A549 (cell line): ENCODE results near the gene LEKR1. TPM values are rescaled to one million over a fixed set of nuclear protein-coding genes. Genes with fewer than 3 reads are reported as not detected.
A peak's percentile ranks its signal among the peaks of the same experiment; 100 is the strongest.

Source experiments
- ATAC-seq, 2 experiments: fragments of 200-7000 bp in 1 of 2; fragments of >200 bp in 1 of 2; cut with Nextera tagmentation in 1 of 2; cut with Tn5 transposase in 1 of 2; 3 replicates each; pipeline versions ENCODE4 v1.8.0 to v1.9.1; 2018 to 2020; ENCODE audit warnings: mild to moderate bottlenecking in 1 of 2, moderate library complexity in 1 of 2
- CTCF ChIA-PET: fragments of 300-600 bp; sonication (Branson Sonifier 250); formaldehyde crosslinking; extraction: SDS; loops from one replicate; lab custom pipeline; 2021; ENCODE audit warnings: antibody characterized with exemption, inconsistent platforms; lab: Yijun Ruan, JAX
- POLR2A ChIA-PET: fragments of 350-600 bp; formaldehyde crosslinking; extraction: SDS; loops from one replicate; lab custom pipeline; 2021; ENCODE audit warnings: antibody characterized with exemption, inconsistent platforms; lab: Yijun Ruan, JAX
- DNase-seq, 2 experiments: peaks; one replicate each; pipeline versions ENCODE4 v3.0.0 to v3.0.0-alpha.2; 2011 to 2016; ENCODE audit warnings: low read depth in 1 of 2, low spot score in 1 of 2
- FAIRE-seq: peaks from 2 replicates; lab custom pipeline; 2011; peaks lifted over from hg19 to GRCh38; lab: Jason Lieb, UNC
- H3K27ac ChIP-seq, 2 experiments: fragments of >200 bp; sonication (Bioruptor Twin); formaldehyde crosslinking; 3 replicates each; pipeline ENCODE4 v1.5.1; 2016 to 2017
- H3K4me1 ChIP-seq: fragments of >200 bp; sonication (Bioruptor Twin); formaldehyde crosslinking; 3 replicates; pipeline ENCODE4 v1.6.1; 2016
- H3K4me2 ChIP-seq: fragments of >200 bp; sonication (Bioruptor Twin); formaldehyde crosslinking; 3 replicates; pipeline ENCODE4 v1.6.1; 2016
- H3K4me3 ChIP-seq: fragments of >200 bp; sonication (Bioruptor Twin); formaldehyde crosslinking; 3 replicates; pipeline ENCODE4 v1.5.1; 2016
- H3K9me3 ChIP-seq: fragments of >200 bp; sonication (Bioruptor Twin); formaldehyde crosslinking; 3 replicates; pipeline ENCODE4 v1.6.1; 2016
- BHLHE40 ChIP-seq: IDR thresholded peaks from 2 replicates; pipeline ENCODE4 v1.6.1; 2012; ENCODE audit warnings: low read depth, low read length, inconsistent platforms
- CBX2 ChIP-seq: fragments of 200-600 bp; sonication (generic); IDR thresholded peaks from 2 replicates; pipeline ENCODE4 v1.6.1; 2016; ENCODE audit warnings: low read depth, mild to moderate bottlenecking, borderline replicate concordance
- CBX8 ChIP-seq: fragments of 200-600 bp; sonication (generic); IDR thresholded peaks from 2 replicates; pipeline ENCODE4 v1.6.1; 2016
- CHD2 ChIP-seq: fragments of 150-350 bp; IDR thresholded peaks from 2 replicates; pipeline ENCODE4 v1.6.1; 2014; ENCODE audit warnings: low read length; ENCODE audit not compliant: partially characterized antibody
- EHF ChIP-seq: fragments of 250-450 bp; sonication (Bioruptor Pico); IDR thresholded peaks from 2 replicates; pipeline ENCODE4 v1.5.0; 2020; ENCODE audit warnings: mild to moderate bottlenecking
- EHMT2 ChIP-seq: fragments of 200-600 bp; sonication (generic); IDR thresholded peaks from 2 replicates; pipeline ENCODE4 v1.6.1; 2016; ENCODE audit warnings: antibody characterized with exemption, low read depth, mild to moderate bottlenecking, moderate library complexity
- FOSB ChIP-seq: fragments of 250-450 bp; sonication (Bioruptor Pico); IDR thresholded peaks from 2 replicates; pipeline ENCODE4 v1.5.0; 2020; ENCODE audit warnings: mild to moderate bottlenecking, moderate library complexity
- FOXS1 ChIP-seq: fragments of 250-450 bp; sonication (Bioruptor Pico); IDR thresholded peaks from 2 replicates; pipeline ENCODE4 v1.5.0; 2020; ENCODE audit warnings: mild to moderate bottlenecking, moderate library complexity
- GATA3 ChIP-seq: IDR thresholded peaks from 2 replicates; pipeline ENCODE4 v1.6.1; 2012; ENCODE audit warnings: borderline replicate concordance
- HDAC2 ChIP-seq: fragments of 200-600 bp; sonication (generic); IDR thresholded peaks from 2 replicates; pipeline ENCODE4 v1.6.1; 2016
- HEYL ChIP-seq: fragments of 250-450 bp; sonication (Bioruptor Pico); IDR thresholded peaks from 2 replicates; pipeline ENCODE4 v1.8.0; 2021; ENCODE audit warnings: mild to moderate bottlenecking, moderate library complexity
- HOXB5 ChIP-seq: fragments of 250-450 bp; sonication (Bioruptor Pico); IDR thresholded peaks from 2 replicates; pipeline ENCODE4 v1.5.0; 2020; ENCODE audit warnings: mild to moderate bottlenecking, moderate library complexity
- JUN ChIP-seq, 2 experiments: fragments of >200 bp; sonication (Bioruptor Twin); formaldehyde crosslinking; IDR thresholded peaks; 2 replicates in 1 of 2; 3 replicates in 1 of 2; pipeline ENCODE4 v1.6.1; 2016 to 2017
- KDM1A ChIP-seq: fragments of 200-600 bp; sonication (generic); IDR thresholded peaks from 2 replicates; pipeline ENCODE4 v1.6.1; 2016; ENCODE audit warnings: low read depth, mild to moderate bottlenecking
- KDM5A ChIP-seq: fragments of 200-600 bp; sonication (generic); IDR thresholded peaks from 2 replicates; pipeline ENCODE4 v1.6.1; 2016; ENCODE audit warnings: antibody characterized with exemption, mild to moderate bottlenecking
- MAFK ChIP-seq: fragments of 450-650 bp; IDR thresholded peaks from 2 replicates; pipeline ENCODE4 v1.6.1; 2014; ENCODE audit not compliant: partially characterized antibody
- MYC ChIP-seq: IDR thresholded peaks from 2 replicates; pipeline ENCODE4 v1.6.1; 2012; ENCODE audit warnings: mild to moderate bottlenecking, inconsistent platforms, low read length, improper control_type of control experiment, borderline replicate concordance
- PHF8 ChIP-seq: fragments of 200-600 bp; sonication (generic); IDR thresholded peaks from 2 replicates; pipeline ENCODE4 v1.6.1; 2016; ENCODE audit warnings: low read depth, mild to moderate bottlenecking, antibody characterized with exemption, moderate library complexity, borderline replicate concordance
- POLR2AphosphoS2 ChIP-seq: conservative IDR thresholded peaks from 2 replicates; pipeline ENCODE4 v1.6.1; 2012; ENCODE audit warnings: low read length, improper control_type of control experiment, inconsistent platforms
- RAD21 ChIP-seq, 2 experiments: fragments of >200 bp in 1 of 2; sonication (Bioruptor Twin) in 1 of 2; formaldehyde crosslinking in 1 of 2; IDR thresholded peaks in 1 of 2; conservative IDR thresholded peaks in 1 of 2; 2 replicates in 1 of 2; 3 replicates in 1 of 2; pipeline ENCODE4 v1.6.1; 2012 to 2018; ENCODE audit warnings: inconsistent platforms in 1 of 2
- RARB ChIP-seq: fragments of 250-450 bp; sonication (Bioruptor Pico); IDR thresholded peaks from 2 replicates; pipeline ENCODE4 v1.8.0; 2021; ENCODE audit warnings: mild to moderate bottlenecking, moderate library complexity
- RCOR1 ChIP-seq: fragments of 150-350 bp; IDR thresholded peaks from 2 replicates; pipeline ENCODE4 v1.6.1; 2014; ENCODE audit warnings: antibody characterized with exemption, low read length, low read depth
- RFX5 ChIP-seq: fragments of 450-650 bp; IDR thresholded peaks from 2 replicates; pipeline ENCODE4 v1.7.1; 2014; ENCODE audit warnings: antibody characterized with exemption, mild to moderate bottlenecking, moderate library complexity
- RNF2 ChIP-seq: fragments of 200-600 bp; sonication (generic); IDR thresholded peaks from 2 replicates; pipeline ENCODE4 v1.6.1; 2016; ENCODE audit warnings: low read depth, mild to moderate bottlenecking, antibody characterized with exemption, moderate library complexity, borderline replicate concordance
- SMC3 ChIP-seq: fragments of >200 bp; sonication (Bioruptor Twin); formaldehyde crosslinking; IDR thresholded peaks from 3 replicates; pipeline ENCODE4 v1.6.1; 2018; ENCODE audit warnings: inconsistent platforms
- SREBF2 ChIP-seq: fragments of 450-650 bp; IDR thresholded peaks from 2 replicates; pipeline ENCODE4 v1.6.1; 2014; ENCODE audit warnings: mild to moderate bottlenecking, moderate library complexity
- TFCP2L1 ChIP-seq: fragments of 250-450 bp; sonication (Bioruptor Pico); IDR thresholded peaks from 2 replicates; pipeline ENCODE4 v1.5.0; 2021; ENCODE audit warnings: mild to moderate bottlenecking
- TP53 ChIP-seq: fragments of 250-450 bp; sonication (Bioruptor Pico); IDR thresholded peaks from 2 replicates; pipeline ENCODE4 v1.5.0; 2021; ENCODE audit warnings: mild to moderate bottlenecking, moderate library complexity
- ZFP36 ChIP-seq: fragments of 450-650 bp; IDR thresholded peaks from 2 replicates; pipeline ENCODE4 v1.6.1; 2014; ENCODE audit warnings: borderline replicate concordance; ENCODE audit not compliant: partially characterized antibody
- ZNF302 ChIP-seq: fragments of 250-450 bp; sonication (Bioruptor Pico); IDR thresholded peaks from 2 replicates; pipeline ENCODE4 v1.9.0; 2021; ENCODE audit warnings: inconsistent platforms, mild to moderate bottlenecking, moderate library complexity
- ZSCAN20 ChIP-seq: fragments of 250-450 bp; sonication (Bioruptor Pico); IDR thresholded peaks from 2 replicates; pipeline ENCODE4 v1.8.0; 2022; ENCODE audit warnings: mild to moderate bottlenecking, moderate library complexity
- WGBS: methylation state at CpG from one replicate; pipeline ENCODE4 v1.1.6; 2017; ENCODE audit errors: missing lambda C conversion rate; 5-methylcytosine and 5-hydroxymethylcytosine counted together
- polyA plus RNA-seq, 4 experiments: library from polyadenylated mRNA; depleted of rRNA in 3 of 4; stranded (reverse); fragments of >200 nt; fragmentation: RNase III in 1 of 4; extraction: RNeasy Plus Mini Kit Qiagen cat#74134 plus additional on column Dnase treatment in 1 of 4; gene quantifications; 2 replicates in 3 of 4; 3 replicates in 1 of 4; pipeline ENCODE4 v1.2.3, GENCODE V29; 2011 to 2017
- TF ChIP-seq, protein P1 (sequence below): fragments of 250-450 bp; sonication (Bioruptor Pico); IDR thresholded peaks from 2 replicates; pipeline ENCODE4 v1.5.0; 2021; ENCODE audit warnings: mild to moderate bottlenecking, moderate library complexity, borderline replicate concordance
- TF ChIP-seq, protein P2 (sequence below): IDR thresholded peaks from 2 replicates; pipeline ENCODE4 v1.6.1; 2012
- TF ChIP-seq, protein P3 (sequence below): fragments of 250-450 bp; sonication (Bioruptor Pico); IDR thresholded peaks from 2 replicates; pipeline ENCODE4 v1.5.0; 2020; ENCODE audit warnings: low read depth, mild to moderate bottlenecking, moderate library complexity
- TF ChIP-seq, protein P4 (sequence below): fragments of 150-350 bp; IDR thresholded peaks from 2 replicates; pipeline ENCODE4 v1.6.1; 2014; ENCODE audit warnings: low read depth, mild to moderate bottlenecking, low read length
- TF ChIP-seq, protein P5 (sequence below): fragments of >200 bp; sonication (Bioruptor Twin); formaldehyde crosslinking; IDR thresholded peaks from 2 replicates; pipeline ENCODE4 v1.6.1; 2016
- TF ChIP-seq, protein P6 (sequence below): fragments of >200 bp; sonication (Bioruptor Twin); formaldehyde crosslinking; IDR thresholded peaks from 3 replicates; pipeline ENCODE4 v1.6.1; 2016

Gene LEKR1
- polyA plus RNA-seq, 2 of the 4 experiments (the other 2 are of a cell fraction) = 1.3 to 1.4 TPM

DNA sequence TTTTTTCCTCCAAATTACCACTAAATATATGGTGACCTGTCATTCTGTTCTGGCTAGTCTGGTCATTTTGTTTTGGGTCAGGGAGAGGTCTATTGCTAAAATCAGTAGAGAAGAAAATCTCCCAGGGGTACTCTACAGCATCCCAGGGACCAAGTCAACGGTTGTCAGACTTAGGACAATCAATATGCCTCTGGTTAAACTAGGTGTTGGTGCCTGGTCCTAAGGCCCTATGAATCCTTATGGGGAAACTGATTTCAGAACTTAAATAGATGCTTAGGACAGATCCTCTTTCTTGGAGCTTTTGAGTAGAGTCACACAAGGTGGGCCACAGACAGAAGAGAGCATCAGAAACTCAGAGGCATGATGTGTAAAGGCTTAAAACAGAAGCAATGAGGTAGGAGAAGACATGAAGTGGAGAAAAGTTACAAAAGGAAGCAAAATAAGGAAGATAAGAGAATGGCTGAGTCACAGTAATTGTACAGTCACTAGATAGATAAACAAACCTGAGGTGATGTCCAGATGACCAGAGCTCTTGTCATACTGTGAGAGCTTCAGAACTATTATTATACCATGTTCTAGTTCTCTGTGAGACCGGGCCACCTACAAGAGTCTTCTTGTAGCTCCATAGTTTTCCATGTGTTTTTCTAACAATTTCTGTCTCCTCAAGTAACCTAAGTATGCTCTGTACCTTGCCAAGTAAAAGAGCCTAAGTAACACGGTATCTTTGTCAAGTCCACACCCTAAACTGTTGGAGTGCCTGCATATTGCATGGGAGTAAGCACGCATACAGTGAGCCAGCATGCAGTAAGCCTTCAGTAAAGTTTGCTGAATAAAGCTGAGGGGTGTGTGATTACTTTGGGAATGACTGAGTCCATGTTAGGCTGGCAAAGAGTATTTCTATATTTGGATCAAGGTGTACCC, 44.6 kb upstream of the LEKR1 start:
- Histone ChIP-seq H3K4me3 (no peak overlapping the region), H3K4me2 (peak overlapping the region; percentile 65), H3K27ac (peak overlapping the region; percentile 68 to 81), H3K9me3 (no peaks in the 10 kb centered on the region), H3K4me1 (peaks cover 53% of the 10 kb centered on the region)
- FAIRE-seq = peak; percentile 39
- ChIA-PET POLR2A (no interaction called here), CTCF (no interaction called here)
- WGBS = 22% methylated on average over 4 of the region's 4 CpGs
- peak; percentile 75 to 79 for DNase-seq
- peak; percentile 84 to 89 for ATAC-seq
- TF ChIP-seq POLR2AphosphoS2 (no peak), CHD2 (no peak), GATA3 (peak; percentile 47; the same call in 1 of the 2 replicates), CBX2 (no peak), MAFK (peak; percentile 77), CBX8 (no peak), EHMT2 (no peak), EHF (peak; percentile 43; the same call in 1 of the 2 replicates), RFX5 (no peak), TFCP2L1 (CRISPR knock-in tag) (peak; percentile 76; the same call in 1 of the 2 replicates), KDM1A (no peak), MYC (no peak), ZFP36 (no peak), KDM5A (no peak), HOXB5 (peak; percentile 44; the same call in 1 of the 2 replicates), HEYL (CRISPR knock-in tag) (peak; percentile 56; the same call in 1 of the 2 replicates), RCOR1 (no peak), FOXS1 (peak; percentile 66; the same call in 1 of the 2 replicates), BHLHE40 (no peak), RARB (CRISPR knock-in tag) (no peak), JUN (IDR thresholded peaks at IDR 0.05) (no peak), FOSB (CRISPR knock-in tag) (no peak), HDAC2 (no peak), RAD21 (conservative IDR thresholded peaks at IDR 0.05 in 1 of 2, IDR thresholded peaks at IDR 0.05 in 1 of 2) (no peak), SREBF2 (no peak), PHF8 (no peak), ZSCAN20 (CRISPR knock-in tag) (peak; percentile 44; the same call in 1 of the 2 replicates), TP53 (CRISPR knock-in tag) (no peak), ZNF302 (CRISPR knock-in tag) (peak; percentile 77; the same call in 1 of the 2 replicates), SMC3 (no peak), RNF2 (no peak)
- TF ChIP-seq, protein P1, sequence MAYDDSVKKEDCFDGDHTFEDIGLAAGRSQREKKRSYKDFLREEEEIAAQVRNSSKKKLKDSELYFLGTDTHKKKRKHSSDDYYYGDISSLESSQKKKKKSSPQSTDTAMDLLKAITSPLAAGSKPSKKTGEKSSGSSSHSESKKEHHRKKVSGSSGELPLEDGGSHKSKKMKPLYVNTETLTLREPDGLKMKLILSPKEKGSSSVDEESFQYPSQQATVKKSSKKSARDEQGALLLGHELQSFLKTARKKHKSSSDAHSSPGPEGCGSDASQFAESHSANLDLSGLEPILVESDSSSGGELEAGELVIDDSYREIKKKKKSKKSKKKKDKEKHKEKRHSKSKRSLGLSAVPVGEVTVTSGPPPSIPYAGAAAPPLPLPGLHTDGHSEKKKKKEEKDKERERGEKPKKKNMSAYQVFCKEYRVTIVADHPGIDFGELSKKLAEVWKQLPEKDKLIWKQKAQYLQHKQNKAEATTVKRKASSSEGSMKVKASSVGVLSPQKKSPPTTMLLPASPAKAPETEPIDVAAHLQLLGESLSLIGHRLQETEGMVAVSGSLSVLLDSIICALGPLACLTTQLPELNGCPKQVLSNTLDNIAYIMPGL = no peak
- TF ChIP-seq, protein P2, sequence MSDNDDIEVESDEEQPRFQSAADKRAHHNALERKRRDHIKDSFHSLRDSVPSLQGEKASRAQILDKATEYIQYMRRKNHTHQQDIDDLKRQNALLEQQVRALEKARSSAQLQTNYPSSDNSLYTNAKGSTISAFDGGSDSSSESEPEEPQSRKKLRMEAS = peak; percentile 73
- TF ChIP-seq, protein P3, sequence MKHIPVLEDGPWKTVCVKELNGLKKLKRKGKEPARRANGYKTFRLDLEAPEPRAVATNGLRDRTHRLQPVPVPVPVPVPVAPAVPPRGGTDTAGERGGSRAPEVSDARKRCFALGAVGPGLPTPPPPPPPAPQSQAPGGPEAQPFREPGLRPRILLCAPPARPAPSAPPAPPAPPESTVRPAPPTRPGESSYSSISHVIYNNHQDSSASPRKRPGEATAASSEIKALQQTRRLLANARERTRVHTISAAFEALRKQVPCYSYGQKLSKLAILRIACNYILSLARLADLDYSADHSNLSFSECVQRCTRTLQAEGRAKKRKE (CRISPR knock-in tag) = peak; percentile 80
- TF ChIP-seq, protein P4, sequence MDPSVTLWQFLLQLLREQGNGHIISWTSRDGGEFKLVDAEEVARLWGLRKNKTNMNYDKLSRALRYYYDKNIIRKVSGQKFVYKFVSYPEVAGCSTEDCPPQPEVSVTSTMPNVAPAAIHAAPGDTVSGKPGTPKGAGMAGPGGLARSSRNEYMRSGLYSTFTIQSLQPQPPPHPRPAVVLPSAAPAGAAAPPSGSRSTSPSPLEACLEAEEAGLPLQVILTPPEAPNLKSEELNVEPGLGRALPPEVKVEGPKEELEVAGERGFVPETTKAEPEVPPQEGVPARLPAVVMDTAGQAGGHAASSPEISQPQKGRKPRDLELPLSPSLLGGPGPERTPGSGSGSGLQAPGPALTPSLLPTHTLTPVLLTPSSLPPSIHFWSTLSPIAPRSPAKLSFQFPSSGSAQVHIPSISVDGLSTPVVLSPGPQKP = no peak
- TF ChIP-seq, protein P5, sequence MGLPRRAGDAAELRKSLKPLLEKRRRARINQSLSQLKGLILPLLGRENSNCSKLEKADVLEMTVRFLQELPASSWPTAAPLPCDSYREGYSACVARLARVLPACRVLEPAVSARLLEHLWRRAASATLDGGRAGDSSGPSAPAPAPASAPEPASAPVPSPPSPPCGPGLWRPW = no peak
- TF ChIP-seq, protein P6, sequence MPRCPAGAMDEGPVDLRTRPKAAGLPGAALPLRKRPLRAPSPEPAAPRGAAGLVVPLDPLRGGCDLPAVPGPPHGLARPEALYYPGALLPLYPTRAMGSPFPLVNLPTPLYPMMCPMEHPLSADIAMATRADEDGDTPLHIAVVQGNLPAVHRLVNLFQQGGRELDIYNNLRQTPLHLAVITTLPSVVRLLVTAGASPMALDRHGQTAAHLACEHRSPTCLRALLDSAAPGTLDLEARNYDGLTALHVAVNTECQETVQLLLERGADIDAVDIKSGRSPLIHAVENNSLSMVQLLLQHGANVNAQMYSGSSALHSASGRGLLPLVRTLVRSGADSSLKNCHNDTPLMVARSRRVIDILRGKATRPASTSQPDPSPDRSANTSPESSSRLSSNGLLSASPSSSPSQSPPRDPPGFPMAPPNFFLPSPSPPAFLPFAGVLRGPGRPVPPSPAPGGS = no peak
